ENCODE data around the gene DYSF.

Gene DYSF

DNA sequence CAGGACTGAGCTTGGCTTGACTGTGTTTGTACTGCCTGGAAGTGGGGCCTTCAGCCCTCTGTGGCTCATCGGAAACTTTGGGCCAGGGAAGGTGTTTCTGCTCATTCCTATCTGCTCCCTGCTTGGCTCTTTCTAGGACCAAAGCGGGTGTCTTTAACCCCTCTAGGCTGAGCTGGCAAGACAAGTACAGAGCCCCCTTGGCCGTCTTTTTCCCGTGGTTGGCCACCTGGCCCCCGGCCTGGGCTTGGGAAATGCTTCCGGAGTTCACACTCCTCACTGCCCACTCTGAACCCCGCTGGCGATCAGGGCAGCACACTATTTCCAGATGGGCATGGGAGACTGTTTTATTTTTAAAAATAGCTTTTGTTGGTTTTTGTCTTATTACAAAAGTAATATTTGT is 243.0 kb downstream of the DYSF start:
- DNase-seq (ENCODE audit: low read depth) = no peak
- H3K4me3 ChIP-seq (ENCODE audit: low read depth, low read length) = no peak overlapping the region
- in situ Hi-C loops (cut with HindIII; ENCODE audit: low sequenced_read_pairs) = no loop called here
- TF ChIP-seq, protein P1, sequence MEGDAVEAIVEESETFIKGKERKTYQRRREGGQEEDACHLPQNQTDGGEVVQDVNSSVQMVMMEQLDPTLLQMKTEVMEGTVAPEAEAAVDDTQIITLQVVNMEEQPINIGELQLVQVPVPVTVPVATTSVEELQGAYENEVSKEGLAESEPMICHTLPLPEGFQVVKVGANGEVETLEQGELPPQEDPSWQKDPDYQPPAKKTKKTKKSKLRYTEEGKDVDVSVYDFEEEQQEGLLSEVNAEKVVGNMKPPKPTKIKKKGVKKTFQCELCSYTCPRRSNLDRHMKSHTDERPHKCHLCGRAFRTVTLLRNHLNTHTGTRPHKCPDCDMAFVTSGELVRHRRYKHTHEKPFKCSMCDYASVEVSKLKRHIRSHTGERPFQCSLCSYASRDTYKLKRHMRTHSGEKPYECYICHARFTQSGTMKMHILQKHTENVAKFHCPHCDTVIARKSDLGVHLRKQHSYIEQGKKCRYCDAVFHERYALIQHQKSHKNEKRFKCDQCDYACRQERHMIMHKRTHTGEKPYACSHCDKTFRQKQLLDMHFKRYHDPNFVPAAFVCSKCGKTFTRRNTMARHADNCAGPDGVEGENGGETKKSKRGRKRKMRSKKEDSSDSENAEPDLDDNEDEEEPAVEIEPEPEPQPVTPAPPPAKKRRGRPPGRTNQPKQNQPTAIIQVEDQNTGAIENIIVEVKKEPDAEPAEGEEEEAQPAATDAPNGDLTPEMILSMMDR (IDR thresholded peaks at IDR 0.05; ENCODE audit: low read depth, low read length, missing control alignments) = no peak

DNA sequence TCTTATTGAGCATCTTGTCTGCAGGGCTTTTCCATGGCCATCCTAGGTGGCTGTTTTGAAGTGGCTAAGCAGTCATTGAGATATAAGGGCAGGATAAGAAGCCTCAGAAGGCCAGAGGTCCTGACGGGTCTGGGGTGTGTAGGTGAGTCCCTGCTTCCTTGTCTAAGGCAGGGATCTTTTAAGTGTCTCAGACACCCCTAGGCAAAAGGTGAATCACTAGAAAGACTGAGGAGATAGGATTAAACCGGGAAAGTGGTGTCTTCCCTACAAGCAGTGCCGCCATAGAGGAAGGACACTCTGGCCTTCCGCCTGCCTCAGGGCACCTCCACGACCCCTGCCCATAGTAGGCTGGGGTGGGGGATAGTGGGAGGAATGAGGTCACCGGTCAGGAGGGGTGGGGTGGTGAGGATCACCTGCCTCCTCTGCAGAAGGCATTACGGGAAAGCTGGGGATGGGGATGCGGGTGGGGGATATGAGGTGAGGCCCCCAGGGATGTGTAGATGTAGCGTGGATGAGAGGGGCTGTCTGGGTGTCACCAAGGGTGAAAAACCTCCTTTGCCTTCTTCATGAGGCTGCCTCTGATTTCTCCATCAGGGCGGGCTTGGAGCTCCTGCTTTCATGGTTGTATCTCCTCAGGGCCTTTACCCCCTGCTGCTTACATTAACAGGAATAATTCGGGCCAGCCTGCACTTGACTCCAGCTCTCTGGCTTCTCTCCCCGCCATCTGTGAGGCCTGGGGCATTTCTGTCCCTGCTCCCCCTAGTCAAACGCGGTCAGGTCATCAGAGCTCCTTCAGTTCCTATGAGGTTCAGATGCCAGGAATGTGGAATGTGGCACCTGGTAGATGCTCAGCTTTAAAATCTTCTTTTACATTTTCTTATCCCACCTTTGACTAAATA is 244.0 kb downstream of the DYSF start:
- TF ChIP-seq, protein P1 (IDR thresholded peaks at IDR 0.05; ENCODE audit: low read depth, low read length, missing control alignments) = no peak
- no peak for DNase-seq (ENCODE audit: low read depth)
- in situ Hi-C loops (cut with HindIII; ENCODE audit: low sequenced_read_pairs) = no loop called here
- H3K4me3 ChIP-seq (ENCODE audit: low read depth, low read length) = no peak overlapping the region

GRCh38 chr2:71699428-71699827 is 246.1 kb downstream of the DYSF start:
- TF ChIP-seq, protein P1 (IDR thresholded peaks at IDR 0.05; ENCODE audit: low read depth, low read length, missing control alignments) = no peak
- no peak for DNase-seq (ENCODE audit: low read depth)
- no peak overlapping the region for H3K4me3 ChIP-seq (ENCODE audit: low read depth, low read length)
- in situ Hi-C loops (cut with HindIII; ENCODE audit: low sequenced_read_pairs) = no loop called here

- in situ Hi-C loops (cut with HindIII; ENCODE audit: low sequenced_read_pairs) = no loop called here
- no peak for DNase-seq (ENCODE audit: low read depth)
- TF ChIP-seq, protein P1 (IDR thresholded peaks at IDR 0.05; ENCODE audit: low read depth, low read length, missing control alignments) = no peak
These were observed 246.8 kb downstream of the DYSF start for GRCh38 chr2:71700041-71700657.

DNA sequence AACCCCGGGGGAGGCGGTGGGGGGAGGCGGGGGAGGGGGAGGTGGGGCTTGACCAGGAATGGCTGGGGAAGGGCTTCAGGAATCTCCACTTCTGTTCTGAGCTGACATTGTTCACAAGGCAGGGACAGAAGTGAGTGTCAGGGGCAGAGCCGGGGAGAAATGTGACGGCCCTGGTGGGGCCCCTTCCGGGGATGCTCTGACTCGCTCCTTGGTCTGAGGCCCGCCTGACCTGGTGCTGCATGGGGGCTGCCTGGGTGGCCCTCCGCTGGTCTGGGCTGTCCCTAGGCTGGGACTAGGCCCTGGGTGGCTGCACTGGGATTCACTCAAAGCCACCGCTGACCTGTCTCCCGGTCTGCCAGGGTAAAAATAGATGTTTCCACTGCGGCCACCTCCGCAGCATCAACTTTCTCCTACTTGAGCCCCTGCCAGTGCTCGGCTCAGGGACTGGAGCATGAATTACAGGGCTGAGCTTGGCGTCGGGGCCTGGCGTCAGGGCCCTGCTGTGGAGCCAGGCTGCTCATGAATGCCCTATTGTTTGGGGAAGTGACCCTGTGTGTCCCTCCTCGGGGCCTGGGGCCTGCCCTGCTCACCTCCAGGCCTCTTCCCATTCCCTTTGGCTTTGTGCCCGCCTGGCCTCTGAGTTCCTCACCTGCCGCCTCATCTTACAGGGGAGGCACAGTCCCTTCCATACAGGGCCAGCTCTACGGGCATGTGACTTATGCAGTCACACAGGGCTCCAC is 247.5 kb downstream of the DYSF start:
- in situ Hi-C loops (cut with HindIII; ENCODE audit: low sequenced_read_pairs) = no loop called here
- TF ChIP-seq, protein P1 (IDR thresholded peaks at IDR 0.05; ENCODE audit: low read depth, low read length, missing control alignments) = no peak
- DNase-seq (ENCODE audit: low read depth) = no peak
- no peak overlapping the region for H3K4me3 ChIP-seq (ENCODE audit: low read depth, low read length)

More at GRCh38 chr2:71700041-71700657, 246.8 kb downstream of the DYSF start:
- no peak overlapping the region for H3K4me3 ChIP-seq (ENCODE audit: low read depth, low read length)

Data from astrocyte of the cerebellum (primary cell).